Endothelial cell of umbilical vein (primary cell): ENCODE data around the gene MRGPRF.

Source experiments
- CTCF ChIP-seq, 2 donors: IDR thresholded peaks; 1 replicate in 1 of 2; 2 replicates in 1 of 2; pipeline ENCODE4 v1.5.1; 2011; ENCODE audit warnings: low read length in 2 of 2, mild to moderate bottlenecking in 2 of 2, moderate library complexity in 2 of 2, control low read depth in 1 of 2, inconsistent platforms in 1 of 2, low read depth in 1 of 2; ENCODE audit not compliant: insufficient read depth in 1 of 2; ENCODE audit errors: extremely low read depth in 1 of 2
- EZH2 ChIP-seq: IDR thresholded peaks from 2 replicates; pipeline ENCODE4 v1.6.1; 2012; ENCODE audit warnings: borderline replicate concordance, low read depth, mild to moderate bottlenecking, moderate library complexity, low read length, inconsistent platforms; ENCODE audit not compliant: severe bottlenecking
- MAX ChIP-seq: IDR thresholded peaks from 2 replicates; pipeline ENCODE4 v1.6.1; 2011; ENCODE audit not compliant: insufficient read depth, insufficient read length
- POLR2A ChIP-seq: IDR thresholded peaks from 2 replicates; pipeline ENCODE4 v1.6.1; 2012; ENCODE audit warnings: low read depth, mild to moderate bottlenecking, control low read depth, low read length
- POLR2AphosphoS5 ChIP-seq: IDR thresholded peaks from 2 replicates; pipeline ENCODE4 v1.6.1; 2012; ENCODE audit warnings: low read depth, mild to moderate bottlenecking, control low read depth, low read length, moderate library complexity; ENCODE audit not compliant: insufficient read depth

GRCh38 chr11:68997124-68997994, 15.7 kb downstream of the MRGPRF start:
- TF ChIP-seq CTCF (IDR thresholded peaks at IDR 0.05; ENCODE audit: extremely low read depth in 1 of 2, insufficient read depth in 1 of 2, low read depth in 1 of 2, low read length in 2 of 2) (no peak), MAX (no peak), POLR2A (no peak), POLR2AphosphoS5 (no peak), EZH2 (no peak)
